Thyroid gland (tissue), 4 donors: ENCODE results near the gene AAK1. TPM values are rescaled to one million over a fixed set of nuclear protein-coding genes. Genes with fewer than 3 reads are reported as not detected.

ENCODE experiments used
- DNase-seq, 2 donors: peaks; one replicate each; pipeline ENCODE4 v3.0.0-alpha.2; 2019
- H3K27ac ChIP-seq, 3 donors: fragments of 200-600 bp; sonication (generic); 1 replicate in 2 of 3; 2 replicates in 1 of 3; pipeline ENCODE4 v1.5.1; 2016 to 2019; ENCODE audit warnings: mild to moderate bottlenecking in 1 of 3, moderate library complexity in 1 of 3
- H3K27me3 ChIP-seq: fragments of 200-600 bp; sonication (generic); one replicate; pipeline ENCODE4 v1.5.1; 2019
- H3K36me3 ChIP-seq, 2 donors: fragments of 200-600 bp; sonication (generic); one replicate each; pipeline ENCODE4 v1.5.1; 2016 to 2019
- H3K4me1 ChIP-seq, 2 donors: fragments of 200-600 bp; sonication (generic); one replicate each; pipeline ENCODE4 v1.5.1; 2017 to 2019
- H3K4me3 ChIP-seq, 3 donors: fragments of 200-600 bp; sonication (generic); replicated peaks in 1 of 3; 1 replicate in 2 of 3; 2 replicates in 1 of 3; pipeline ENCODE4 v1.5.1; 2016; ENCODE audit warnings: mild to moderate bottlenecking in 1 of 3
- H3K9me3 ChIP-seq: fragments of 200-600 bp; sonication (generic); one replicate; pipeline ENCODE4 v1.5.1; 2017
- CTCF ChIP-seq, 6 experiments: fragments of 200-600 bp in 3 of 6; fragments of 450-650 bp in 3 of 6; sonication (generic) in 3 of 6; IDR thresholded peaks; one replicate each; pipeline ENCODE4 v1.5.1; 2016 to 2019; ENCODE audit warnings: antibody characterized with exemption in 6 of 6, mild to moderate bottlenecking in 2 of 6, inconsistent platforms in 1 of 6, moderate library complexity in 1 of 6
- POLR2A ChIP-seq, 2 donors: fragments of 450-650 bp; IDR thresholded peaks; one replicate each; pipeline ENCODE4 v1.6.1; 2017; ENCODE audit warnings: antibody characterized with exemption in 2 of 2, mild to moderate bottlenecking in 2 of 2, moderate library complexity in 1 of 2
- WGBS, 2 donors: methylation state at CpG; one replicate each; pipeline ENCODE4 v1.1.5; 2017; 5-methylcytosine and 5-hydroxymethylcytosine counted together
- intact Hi-C: fragments of 100-400 bp; cut with DNase I; formaldehyde crosslinking; loops from one replicate; pipeline ENCODE4 v1.15.1; 2023
- total RNA-seq, 4 donors: library from RNA; depleted of rRNA; stranded (reverse); fragments of >200 nt; gene quantifications; one replicate each; pipeline ENCODE4 v1.2.3, GENCODE V29; 2016

Gene AAK1
- total RNA-seq, 4 donors from 2014 or later: 82.0 to 174 (median 144) TPM

- DNase-seq: no peak
- intact Hi-C loops: no loop called here
- WGBS, 2 donors: 92% methylated on average over 1 of the region's 1 CpG
- no peaks in the 10 kb centered on the region for H3K9me3 ChIP-seq
- peaks cover 0 to 16% of the 10 kb centered on the region in 2 donors for H3K36me3 ChIP-seq
- H3K4me1 ChIP-seq: no peaks in the 10 kb centered on the region
- H3K27me3 ChIP-seq: no peaks in the 10 kb centered on the region
- H3K4me3 ChIP-seq: no peak overlapping the region
- TF ChIP-seq CTCF (IDR thresholded peaks at IDR 0.05) (no peak), POLR2A (IDR thresholded peaks at IDR 0.05) (no peak)
- no peak overlapping the region for H3K27ac ChIP-seq
Observed at GRCh38 chr2:69469784-69470183, 173.8 kb downstream of the AAK1 start.

GRCh38 chr2:69469375-69469774 is 174.2 kb downstream of the AAK1 start:
- Histone ChIP-seq H3K27ac (no peak overlapping the region), H3K4me1 (no peaks in the 10 kb centered on the region), H3K27me3 (no peaks in the 10 kb centered on the region), H3K4me3 (no peak overlapping the region), H3K36me3 (peaks cover 0 to 16% of the 10 kb centered on the region in 2 donors), H3K9me3 (no peaks in the 10 kb centered on the region)
- no peak for TF ChIP-seq POLR2A (IDR thresholded peaks at IDR 0.05)
- no peak for TF ChIP-seq CTCF (IDR thresholded peaks at IDR 0.05)
- DNase-seq: no peak
- intact Hi-C loops: no loop called here
- WGBS, 2 donors: 92 to 94% methylated on average over 3 of the region's 3 CpGs

- TF ChIP-seq POLR2A (IDR thresholded peaks at IDR 0.05) (no peak), CTCF (IDR thresholded peaks at IDR 0.05) (no peak)
- Histone ChIP-seq H3K27me3 (no peaks in the 10 kb centered on the region), H3K27ac (no peak overlapping the region), H3K4me3 (no peak overlapping the region), H3K36me3 (peaks cover 0 to 16% of the 10 kb centered on the region in 2 donors), H3K4me1 (no peaks in the 10 kb centered on the region), H3K9me3 (no peaks in the 10 kb centered on the region)
- no peak for DNase-seq
- intact Hi-C loops: no loop called here
- WGBS, 2 donors: 95% methylated on average over 8 of the region's 8 CpGs
Observed at GRCh38 chr2:69466728-69467127, 176.8 kb downstream of the AAK1 start.

- H3K27me3 ChIP-seq: no peaks in the 10 kb centered on the region
- H3K27ac ChIP-seq: peak overlapping the region in 1 of 3 donors; percentile 18
- intact Hi-C loops: no loop called here
- WGBS, 2 donors: 84% methylated on average over 14 of the region's 14 CpGs
- TF ChIP-seq CTCF (IDR thresholded peaks at IDR 0.05) (no peak), POLR2A (IDR thresholded peaks at IDR 0.05) (no peak)
- H3K4me3 ChIP-seq: no peak overlapping the region
- no peaks in the 10 kb centered on the region for H3K4me1 ChIP-seq
- H3K36me3 ChIP-seq: peaks cover 0 to 16% of the 10 kb centered on the region in 2 donors
- H3K9me3 ChIP-seq: no peaks in the 10 kb centered on the region
- DNase-seq: peak in 1 of 2 donors; percentile 11
Observed at GRCh38 chr2:69465513-69466456, 177.8 kb downstream of the AAK1 start.

- peaks cover 0 to 16% of the 10 kb centered on the region in 2 donors for H3K36me3 ChIP-seq
- no peaks in the 10 kb centered on the region for H3K9me3 ChIP-seq
- 83 to 90% methylated on average over 3 of the region's 3 CpGs for WGBS, 2 donors
- peaks cover 0 to 8% of the 10 kb centered on the region in 2 donors for H3K4me1 ChIP-seq
- intact Hi-C loops: no loop called here
- no peak overlapping the region for H3K4me3 ChIP-seq
- no peak for DNase-seq
- peak overlapping the region in 1 of 3 donors; percentile 18 for H3K27ac ChIP-seq
- no peaks in the 10 kb centered on the region for H3K27me3 ChIP-seq
- TF ChIP-seq POLR2A (IDR thresholded peaks at IDR 0.05): no peak
Observed at GRCh38 chr2:69464575-69464974, 179.0 kb downstream of the AAK1 start.
